Keratinocyte (primary cell): ENCODE measurements around the gene UTP15. TPM values are rescaled to one million over a fixed set of nuclear protein-coding genes. Genes with fewer than 3 reads are reported as not detected.

ENCODE experiments used
- DNase-seq: peaks from one replicate; pipeline ENCODE4 v3.0.0-alpha.2; 2011; ENCODE audit warnings: low read depth, missing footprints, low spot score
- FAIRE-seq: peaks from 2 replicates; lab custom pipeline; 2011; peaks lifted over from hg19 to GRCh38; lab: Jason Lieb, UNC
- H2AFZ ChIP-seq: 2 replicates; pipeline ENCODE4 v1.6.0; 2012; ENCODE audit warnings: low read length, control low read depth, inconsistent platforms; ENCODE audit not compliant: control insufficient read depth
- H3K27ac ChIP-seq: 2 replicates; pipeline ENCODE4 v1.5.1; 2011; ENCODE audit warnings: low read length; ENCODE audit not compliant: control insufficient read depth, insufficient read depth
- H3K27me3 ChIP-seq: 3 replicates; pipeline ENCODE4 v1.6.0; 2011; ENCODE audit warnings: low read length; ENCODE audit not compliant: control insufficient read depth, insufficient read depth; ENCODE audit errors: extremely low read depth
- H3K36me3 ChIP-seq, 2 experiments: 2 replicates in 1 of 2; 3 replicates in 1 of 2; pipeline ENCODE4 v1.5.1; 2011; ENCODE audit warnings: low read length in 2 of 2, mild to moderate bottlenecking in 1 of 2; ENCODE audit not compliant: control insufficient read depth in 2 of 2, insufficient read depth in 2 of 2; ENCODE audit errors: extremely low read depth in 1 of 2
- H3K4me1 ChIP-seq: 3 replicates; pipeline ENCODE4 v1.5.1; 2011; ENCODE audit warnings: low read length; ENCODE audit not compliant: control insufficient read depth, insufficient read depth; ENCODE audit errors: extremely low read depth
- H3K4me2 ChIP-seq: 3 replicates; pipeline ENCODE4 v1.6.0; 2011; ENCODE audit warnings: low read depth, low read length; ENCODE audit not compliant: control insufficient read depth, insufficient read depth; ENCODE audit errors: extremely low read depth
- H3K4me3 ChIP-seq, 3 experiments: fragments of 200-600 bp in 1 of 3; sonication (generic) in 1 of 3; 2 replicates in 2 of 3; 3 replicates in 1 of 3; pipeline ENCODE4 v1.5.1; 2011 to 2016; ENCODE audit warnings: low read length in 3 of 3, mild to moderate bottlenecking in 3 of 3, control low read depth in 2 of 3, inconsistent platforms in 1 of 3, low read depth in 1 of 3, mixed read lengths in 1 of 3, mixed run types in 1 of 3, moderate library complexity in 1 of 3; ENCODE audit not compliant: control insufficient read depth in 2 of 3, insufficient read depth in 2 of 3; ENCODE audit errors: extremely low read depth in 1 of 3
- H3K79me2 ChIP-seq: 2 replicates; pipeline ENCODE4 v1.6.0; 2012; ENCODE audit warnings: low read length; ENCODE audit not compliant: control insufficient read depth, insufficient read depth
- H3K9ac ChIP-seq: 3 replicates; pipeline ENCODE4 v1.6.0; 2011; ENCODE audit warnings: low read length; ENCODE audit not compliant: control insufficient read depth, insufficient read depth; ENCODE audit errors: extremely low read depth
- H3K9me1 ChIP-seq: 3 replicates; pipeline ENCODE4 v1.6.0; 2011; ENCODE audit warnings: low read length; ENCODE audit not compliant: control insufficient read depth, insufficient read depth; ENCODE audit errors: extremely low read depth
- H3K9me3 ChIP-seq: 2 replicates; pipeline ENCODE4 v1.5.1; 2012; ENCODE audit warnings: low read depth, low read length; ENCODE audit not compliant: control insufficient read depth
- H4K20me1 ChIP-seq: 3 replicates; pipeline ENCODE4 v1.6.0; 2011; ENCODE audit warnings: low read length; ENCODE audit not compliant: control insufficient read depth, insufficient read depth; ENCODE audit errors: extremely low read depth
- EZH2 ChIP-seq: IDR thresholded peaks from one replicate; pipeline ENCODE4 v1.6.1; 2012; ENCODE audit warnings: inconsistent platforms, mild to moderate bottlenecking, low read length, moderate library complexity
- dilution Hi-C: fragments of 300-500 bp; cut with MboI; formaldehyde crosslinking; loops from one replicate; pipeline ENCODE4 v1.7.0; 2020; ENCODE audit warnings: low sequenced_read_pairs; ENCODE audit not compliant: extremely low pct_ligation_motif_present
- polyA plus RNA-seq, 5 experiments: library from polyadenylated mRNA; depleted of rRNA in 3 of 5; stranded (reverse) in 3 of 5; stranded (forward) in 1 of 5; unstranded in 1 of 5; fragments of >200 nt; gene quantifications; 1 replicate in 1 of 5; 2 replicates in 3 of 5; 3 replicates in 1 of 5; pipeline versions ENCODE4 v1.2.1 to v1.2.3, GENCODE V29; 2011 to 2012; ENCODE audit warnings: missing spikeins in 2 of 5, low read depth in 1 of 5, low replicate concordance in 1 of 5
- TF ChIP-seq, protein P1 (sequence below), 3 experiments: IDR thresholded peaks in 1 of 3; conservative IDR thresholded peaks in 1 of 3; optimal IDR thresholded peaks in 1 of 3; 2 replicates in 2 of 3; 3 replicates in 1 of 3; pipeline versions ENCODE3 to v1.5.1; 2011; ENCODE audit warnings: low read length in 3 of 3, mild to moderate bottlenecking in 3 of 3, moderate library complexity in 2 of 3, control low read depth in 1 of 3, inconsistent platforms in 1 of 3; ENCODE audit not compliant: insufficient read depth in 2 of 3; ENCODE audit errors: extremely low read depth in 1 of 3

Gene UTP15
- polyA plus RNA-seq, 1 donor (not counting 4 experiments of a cell fraction or from before 2014, with no cell fraction given), result 28.3 TPM

- Histone ChIP-seq H3K9me1 (no peaks in the 10 kb centered on the region), H2AFZ (no peak overlapping the region), H3K36me3 (no peaks in the 10 kb centered on the region), H3K9ac (no peak overlapping the region), H4K20me1 (no peaks in the 10 kb centered on the region), H3K27me3 (no peaks in the 10 kb centered on the region), H3K9me3 (no peaks in the 10 kb centered on the region), H3K4me3 (no peak overlapping the region), H3K4me1 (peaks cover 21% of the 10 kb centered on the region), H3K79me2 (no peaks in the 10 kb centered on the region), H3K27ac (peak overlapping the region; percentile 48), H3K4me2 (peak overlapping the region; percentile 0)
- FAIRE-seq, result peak; percentile 99
- TF ChIP-seq, protein P1, sequence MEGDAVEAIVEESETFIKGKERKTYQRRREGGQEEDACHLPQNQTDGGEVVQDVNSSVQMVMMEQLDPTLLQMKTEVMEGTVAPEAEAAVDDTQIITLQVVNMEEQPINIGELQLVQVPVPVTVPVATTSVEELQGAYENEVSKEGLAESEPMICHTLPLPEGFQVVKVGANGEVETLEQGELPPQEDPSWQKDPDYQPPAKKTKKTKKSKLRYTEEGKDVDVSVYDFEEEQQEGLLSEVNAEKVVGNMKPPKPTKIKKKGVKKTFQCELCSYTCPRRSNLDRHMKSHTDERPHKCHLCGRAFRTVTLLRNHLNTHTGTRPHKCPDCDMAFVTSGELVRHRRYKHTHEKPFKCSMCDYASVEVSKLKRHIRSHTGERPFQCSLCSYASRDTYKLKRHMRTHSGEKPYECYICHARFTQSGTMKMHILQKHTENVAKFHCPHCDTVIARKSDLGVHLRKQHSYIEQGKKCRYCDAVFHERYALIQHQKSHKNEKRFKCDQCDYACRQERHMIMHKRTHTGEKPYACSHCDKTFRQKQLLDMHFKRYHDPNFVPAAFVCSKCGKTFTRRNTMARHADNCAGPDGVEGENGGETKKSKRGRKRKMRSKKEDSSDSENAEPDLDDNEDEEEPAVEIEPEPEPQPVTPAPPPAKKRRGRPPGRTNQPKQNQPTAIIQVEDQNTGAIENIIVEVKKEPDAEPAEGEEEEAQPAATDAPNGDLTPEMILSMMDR (optimal IDR thresholded peaks at IDR 0.05 in 1 of 3, IDR thresholded peaks at IDR 0.05 in 1 of 3, conservative IDR thresholded peaks at IDR 0.05 in 1 of 3; ENCODE audit: extremely low read depth in 1 of 3, insufficient read depth in 2 of 3, low read length in 3 of 3), result no peak
- no peak for TF ChIP-seq EZH2
- dilution Hi-C loops, result no loop called here
- DNase-seq, result peak; percentile 73
Measured at GRCh38 chr5:73615085-73615484, 49.5 kb downstream of the UTP15 start.

- dilution Hi-C loops, result no loop called here
- H3K9me3 ChIP-seq, result no peaks in the 10 kb centered on the region
- H2AFZ ChIP-seq, result no peak overlapping the region
- no peak for TF ChIP-seq EZH2
- TF ChIP-seq, protein P1 (optimal IDR thresholded peaks at IDR 0.05 in 1 of 3, IDR thresholded peaks at IDR 0.05 in 1 of 3, conservative IDR thresholded peaks at IDR 0.05 in 1 of 3; ENCODE audit: extremely low read depth in 1 of 3, insufficient read depth in 2 of 3, low read length in 3 of 3), result no peak
- H3K4me3 ChIP-seq, result no peak overlapping the region
- no peak overlapping the region for H3K4me2 ChIP-seq
- peaks cover 21% of the 10 kb centered on the region for H3K4me1 ChIP-seq
- H3K79me2 ChIP-seq, result no peaks in the 10 kb centered on the region
- DNase-seq (no peak), FAIRE-seq (no peak)
- no peaks in the 10 kb centered on the region for H3K36me3 ChIP-seq
- H3K9me1 ChIP-seq, result no peaks in the 10 kb centered on the region
- peak overlapping the region; percentile 48 for H3K27ac ChIP-seq
- no peak overlapping the region for H3K9ac ChIP-seq
- no peaks in the 10 kb centered on the region for H4K20me1 ChIP-seq
- no peaks in the 10 kb centered on the region for H3K27me3 ChIP-seq
Measured at GRCh38 chr5:73615947-73616346, 50.4 kb downstream of the UTP15 start.
